Trophoblast cell (in vitro differentiated cells and primary cell): Measurements from ENCODE around the gene POLDIP3.

Experiments used
- DNase-seq, 2 donors: peaks; one replicate each; pipeline ENCODE4 v3.0.0-alpha.2; 2016
- H2AFZ ChIP-seq: 2 replicates; pipeline ENCODE4 v1.6.1; 2013; ENCODE audit warnings: low read length, moderate library complexity, mild to moderate bottlenecking; ENCODE audit not compliant: insufficient read depth, poor library complexity
- H2AK5ac ChIP-seq: 2 replicates; pipeline ENCODE4 v1.6.1; 2013; ENCODE audit warnings: mild to moderate bottlenecking, low read length
- H2BK120ac ChIP-seq: 2 replicates; pipeline ENCODE4 v1.6.1; 2013; ENCODE audit warnings: low read length, mild to moderate bottlenecking, moderate library complexity; ENCODE audit not compliant: insufficient read depth, poor library complexity
- H2BK12ac ChIP-seq: 2 replicates; pipeline ENCODE4 v1.6.1; 2013; ENCODE audit warnings: mild to moderate bottlenecking, low read length, moderate library complexity
- H2BK5ac ChIP-seq: 2 replicates; pipeline ENCODE4 v1.6.1; 2013; ENCODE audit warnings: low read length, low read depth, moderate library complexity, mild to moderate bottlenecking; ENCODE audit not compliant: poor library complexity
- H3K14ac ChIP-seq: 2 replicates; pipeline ENCODE4 v1.6.1; 2013; ENCODE audit warnings: mild to moderate bottlenecking, low read length
- H3K18ac ChIP-seq: 2 replicates; pipeline ENCODE4 v1.6.1; 2013; ENCODE audit warnings: mild to moderate bottlenecking, low read length
- H3K23ac ChIP-seq: 2 replicates; pipeline ENCODE4 v1.6.1; 2013; ENCODE audit warnings: low read length
- H3K27ac ChIP-seq: 2 replicates; pipeline ENCODE4 v1.5.1; 2013; ENCODE audit warnings: low read depth, mild to moderate bottlenecking, inconsistent platforms, low read length, moderate library complexity
- H3K27me3 ChIP-seq: 2 replicates; pipeline ENCODE4 v1.6.1; 2013; ENCODE audit warnings: inconsistent platforms, mild to moderate bottlenecking, low read length, moderate library complexity; ENCODE audit not compliant: insufficient read depth
- H3K36me3 ChIP-seq, 2 experiments: 1 replicate in 1 of 2; 2 replicates in 1 of 2; pipeline ENCODE4 v1.6.1; 2013; ENCODE audit warnings: low read length in 2 of 2, mild to moderate bottlenecking in 2 of 2, moderate library complexity in 1 of 2; ENCODE audit not compliant: insufficient read depth in 2 of 2, control insufficient read depth in 1 of 2
- H3K4ac ChIP-seq: 2 replicates; pipeline ENCODE4 v1.6.1; 2013; ENCODE audit warnings: low read depth, mild to moderate bottlenecking, low read length, moderate library complexity
- H3K4me1 ChIP-seq, 2 experiments: 1 replicate in 1 of 2; 2 replicates in 1 of 2; pipeline ENCODE4 v1.6.1; 2013; ENCODE audit warnings: low read length in 2 of 2, mild to moderate bottlenecking in 2 of 2, moderate library complexity in 1 of 2; ENCODE audit not compliant: insufficient read depth in 2 of 2, control insufficient read depth in 1 of 2
- H3K4me2 ChIP-seq: 2 replicates; pipeline ENCODE4 v1.6.1; 2013; ENCODE audit warnings: inconsistent platforms, mild to moderate bottlenecking, low read length, moderate library complexity
- H3K4me3 ChIP-seq: 2 replicates; pipeline ENCODE4 v1.5.1; 2013; ENCODE audit warnings: mild to moderate bottlenecking, low read depth, low read length, inconsistent platforms
- H3K79me1 ChIP-seq: one replicate; pipeline ENCODE4 v1.6.1; 2013; ENCODE audit warnings: low read length
- H3K79me2 ChIP-seq: 2 replicates; pipeline ENCODE4 v1.6.1; 2013; ENCODE audit warnings: low read length, mild to moderate bottlenecking; ENCODE audit not compliant: control insufficient read depth, insufficient read depth, poor library complexity
- H3K9ac ChIP-seq: 2 replicates; pipeline ENCODE4 v1.6.1; 2013; ENCODE audit warnings: mild to moderate bottlenecking, low read length
- H3K9me3 ChIP-seq: 2 replicates; pipeline ENCODE4 v1.6.1; 2013; ENCODE audit warnings: low read depth, mild to moderate bottlenecking, control low read depth, inconsistent platforms, low read length; ENCODE audit not compliant: insufficient read depth
- H4K12ac ChIP-seq: 2 replicates; pipeline ENCODE4 v1.6.1; 2013; ENCODE audit warnings: low read depth, mild to moderate bottlenecking, low read length, moderate library complexity
- H4K8ac ChIP-seq: 2 replicates; pipeline ENCODE4 v1.6.1; 2013; ENCODE audit warnings: low read depth, mild to moderate bottlenecking, low read length, moderate library complexity
- H4K91ac ChIP-seq: one replicate; pipeline ENCODE4 v1.6.1; 2013; ENCODE audit warnings: low read depth, mild to moderate bottlenecking, low read length, moderate library complexity
- WGBS: extraction: QIAGEN DNeasy Blood & Tissue Kit; methylation state at CpG from one replicate; pipeline ENCODE4 v1.1.7; 2013; ENCODE audit warnings: missing lambda C conversion rate; ENCODE audit not compliant: insufficient read length, insufficient coverage; ENCODE audit errors: extremely low coverage; 5-methylcytosine and 5-hydroxymethylcytosine counted together

POLDIP3 gene

DNA sequence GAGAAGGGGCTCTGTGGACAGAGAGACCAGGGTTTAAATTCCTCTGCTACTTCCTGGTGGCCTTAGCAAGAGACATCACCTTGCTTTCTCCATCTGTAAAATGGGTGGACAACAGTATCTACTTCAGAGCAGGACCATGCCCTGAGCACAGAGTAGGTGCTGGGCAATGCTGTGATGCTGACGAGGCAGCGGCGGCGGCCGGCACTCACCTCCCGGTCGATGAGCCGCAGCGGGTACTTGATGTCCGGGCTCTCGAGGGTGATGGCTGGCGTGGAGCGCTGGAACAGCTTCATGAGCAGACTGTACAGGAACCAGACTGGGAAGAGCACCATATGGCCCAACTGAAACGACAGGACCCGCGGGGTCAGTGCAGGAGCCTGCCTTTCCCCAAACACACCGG, 21.8 kb upstream of the POLDIP3 start:
- no peak overlapping the region for H2BK12ac ChIP-seq
- no peak overlapping the region for H4K8ac ChIP-seq
- no peak for DNase-seq
- H3K4me2 ChIP-seq, result no peak overlapping the region
- H3K9me3 ChIP-seq, result peaks cover 6% of the 10 kb centered on the region
- no peaks in the 10 kb centered on the region for H3K79me2 ChIP-seq
- no peak overlapping the region for H3K27ac ChIP-seq
- H3K4me1 ChIP-seq, result no peaks in the 10 kb centered on the region
- no peak overlapping the region for H3K14ac ChIP-seq
- no peak overlapping the region for H3K4me3 ChIP-seq
- no peak overlapping the region for H2BK5ac ChIP-seq
- no peak overlapping the region for H3K18ac ChIP-seq
- H3K4ac ChIP-seq, result no peak overlapping the region
- H3K23ac ChIP-seq, result no peak overlapping the region
- H3K27me3 ChIP-seq, result no peaks in the 10 kb centered on the region
- no peaks in the 10 kb centered on the region for H3K79me1 ChIP-seq
- no peak overlapping the region for H2BK120ac ChIP-seq
- no peak overlapping the region for H3K9ac ChIP-seq
- no peak overlapping the region for H2AFZ ChIP-seq
- no peak overlapping the region for H2AK5ac ChIP-seq
- no peak overlapping the region for H4K91ac ChIP-seq
- H4K12ac ChIP-seq, result no peak overlapping the region
- WGBS, result no CpG with 5 or more reads among the region's 17 CpGs
- peaks cover 34 to 36% of the 10 kb centered on the region in 2 experiments for H3K36me3 ChIP-seq

DNA sequence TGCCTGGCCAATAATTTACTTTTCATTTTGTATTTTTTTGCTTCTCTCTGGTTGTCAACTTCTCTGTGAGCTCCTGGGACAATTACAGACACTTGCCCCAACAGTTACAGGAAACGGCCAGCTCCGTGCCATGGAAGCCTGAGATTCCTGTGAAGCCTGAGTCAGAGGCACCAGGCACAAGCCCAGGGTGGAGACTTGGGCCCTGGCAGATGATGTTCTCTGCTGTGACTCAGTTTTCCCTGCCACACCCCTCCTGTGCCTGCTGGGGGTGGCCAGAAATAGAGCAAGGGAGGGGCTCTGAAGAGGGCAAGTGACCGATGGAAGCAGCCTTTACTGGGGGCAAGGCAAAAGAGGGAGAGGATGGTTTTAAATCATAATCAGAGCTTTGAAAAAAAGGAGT, 20.8 kb upstream of the POLDIP3 start:
- no peak overlapping the region for H3K9ac ChIP-seq
- H3K4me1 ChIP-seq, result no peaks in the 10 kb centered on the region
- H2AFZ ChIP-seq, result no peak overlapping the region
- no peak overlapping the region for H2AK5ac ChIP-seq
- no peak overlapping the region for H2BK12ac ChIP-seq
- H3K4me2 ChIP-seq, result no peak overlapping the region
- H3K14ac ChIP-seq, result no peak overlapping the region
- H3K23ac ChIP-seq, result no peak overlapping the region
- no peaks in the 10 kb centered on the region for H3K79me2 ChIP-seq
- no CpG with 5 or more reads among the region's 3 CpGs for WGBS
- H4K12ac ChIP-seq, result no peak overlapping the region
- no peak overlapping the region for H2BK120ac ChIP-seq
- peaks cover 6% of the 10 kb centered on the region for H3K9me3 ChIP-seq
- no peak overlapping the region for H3K18ac ChIP-seq
- H3K36me3 ChIP-seq, result peaks cover 44 to 45% of the 10 kb centered on the region in 2 experiments
- H3K4me3 ChIP-seq, result no peak overlapping the region
- no peak overlapping the region for H3K4ac ChIP-seq
- no peaks in the 10 kb centered on the region for H3K79me1 ChIP-seq
- no peak overlapping the region for H3K27ac ChIP-seq
- DNase-seq, result peak; percentile 90
- H4K8ac ChIP-seq, result no peak overlapping the region
- H4K91ac ChIP-seq, result no peak overlapping the region
- no peaks in the 10 kb centered on the region for H3K27me3 ChIP-seq
- H2BK5ac ChIP-seq, result no peak overlapping the region

DNA sequence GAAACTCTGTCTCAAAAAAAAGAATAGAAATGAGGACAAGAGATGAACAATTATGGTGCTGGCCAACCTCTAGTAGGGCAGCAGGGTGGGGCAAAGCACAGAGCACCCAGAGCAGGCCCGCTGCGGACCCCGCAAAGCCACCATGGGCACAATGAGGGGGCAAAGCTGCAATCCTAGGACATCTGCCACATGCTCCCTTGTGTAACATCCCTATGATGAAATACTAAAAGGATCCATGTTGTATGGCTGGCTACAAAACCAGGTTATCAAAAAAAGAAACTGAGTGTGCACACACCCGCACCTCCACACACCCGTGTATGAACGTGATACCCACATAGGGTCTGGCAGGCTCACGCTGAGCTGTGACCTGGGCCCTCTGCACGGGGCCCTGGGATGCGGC, 18.3 kb upstream of the POLDIP3 start:
- Histone ChIP-seq H3K9me3 (peaks cover 6% of the 10 kb centered on the region), H3K4me1 (no peaks in the 10 kb centered on the region), H3K36me3 (peaks cover 66 to 68% of the 10 kb centered on the region in 2 experiments), H3K27ac (no peak overlapping the region), H3K4me2 (no peak overlapping the region), H3K4me3 (no peak overlapping the region), H3K79me2 (no peaks in the 10 kb centered on the region), H4K8ac (no peak overlapping the region), H3K9ac (no peak overlapping the region), H3K27me3 (no peaks in the 10 kb centered on the region), H2BK5ac (no peak overlapping the region), H3K79me1 (no peaks in the 10 kb centered on the region), H3K18ac (no peak overlapping the region), H3K14ac (no peak overlapping the region), H2AFZ (no peak overlapping the region), H2BK120ac (no peak overlapping the region), H3K23ac (no peak overlapping the region), H2BK12ac (no peak overlapping the region), H4K12ac (no peak overlapping the region), H2AK5ac (no peak overlapping the region), H4K91ac (no peak overlapping the region), H3K4ac (no peak overlapping the region)
- no CpG with 5 or more reads among the region's 9 CpGs for WGBS
- DNase-seq, result no peak

DNA sequence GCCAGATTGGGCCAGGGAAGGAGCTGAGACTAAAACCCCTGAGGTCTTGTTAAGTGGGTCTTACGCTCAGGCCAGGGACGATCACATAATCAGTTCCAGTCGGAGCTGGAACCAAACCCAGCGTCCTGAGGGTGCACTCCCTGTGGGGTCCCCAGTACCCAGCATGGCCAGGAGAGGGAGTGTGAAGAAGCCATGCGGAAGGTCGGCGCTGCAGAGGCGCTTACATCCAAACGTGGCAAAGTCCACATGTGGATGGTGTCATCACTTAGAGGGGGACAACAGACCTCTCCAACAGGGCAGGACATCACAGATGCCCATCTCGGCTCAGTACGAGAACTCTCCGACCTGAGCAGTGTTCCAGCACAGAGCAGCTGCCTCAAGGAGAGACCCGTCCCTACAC, 17.4 kb upstream of the POLDIP3 start:
- no peaks in the 10 kb centered on the region for H3K27me3 ChIP-seq
- H3K79me1 ChIP-seq, result no peaks in the 10 kb centered on the region
- no peak overlapping the region for H3K14ac ChIP-seq
- H2BK12ac ChIP-seq, result no peak overlapping the region
- no peak overlapping the region for H3K9ac ChIP-seq
- no peak overlapping the region for H3K27ac ChIP-seq
- H3K36me3 ChIP-seq, result peaks cover 72 to 77% of the 10 kb centered on the region in 2 experiments
- H3K9me3 ChIP-seq, result peaks cover 4% of the 10 kb centered on the region
- no peak overlapping the region for H4K91ac ChIP-seq
- no peak overlapping the region for H3K4ac ChIP-seq
- H4K12ac ChIP-seq, result no peak overlapping the region
- H3K18ac ChIP-seq, result no peak overlapping the region
- H2BK120ac ChIP-seq, result no peak overlapping the region
- no peaks in the 10 kb centered on the region for H3K79me2 ChIP-seq
- H3K4me1 ChIP-seq, result no peaks in the 10 kb centered on the region
- H3K23ac ChIP-seq, result no peak overlapping the region
- no peak overlapping the region for H2AK5ac ChIP-seq
- no peak overlapping the region for H4K8ac ChIP-seq
- H3K4me2 ChIP-seq, result no peak overlapping the region
- WGBS, result no CpG with 5 or more reads among the region's 13 CpGs
- no peak overlapping the region for H2AFZ ChIP-seq
- DNase-seq, result no peak
- no peak overlapping the region for H3K4me3 ChIP-seq
- no peak overlapping the region for H2BK5ac ChIP-seq
